Esophagus (tissue), 2 donors: ENCODE data around the gene HIGD1B. TPM values are rescaled to one million over a fixed set of nuclear protein-coding genes. Genes with fewer than 3 reads are reported as not detected.

Experiments
- H3K27ac ChIP-seq, 2 donors: one replicate each; pipeline ENCODE4 v1.5.1; 2013; ENCODE audit warnings: low read depth in 2 of 2, mild to moderate bottlenecking in 2 of 2, inconsistent platforms in 1 of 2, low read length in 1 of 2, moderate library complexity in 1 of 2
- H3K27me3 ChIP-seq, 2 donors: one replicate each; pipeline ENCODE4 v1.6.1; 2013; ENCODE audit warnings: low read length in 2 of 2, control low read depth in 1 of 2, mild to moderate bottlenecking in 1 of 2; ENCODE audit not compliant: insufficient read depth in 2 of 2, control insufficient read depth in 1 of 2
- H3K36me3 ChIP-seq, 2 donors: one replicate each; pipeline ENCODE4 v1.6.1; 2013; ENCODE audit warnings: low read length in 1 of 2; ENCODE audit not compliant: control insufficient read depth in 2 of 2, insufficient read depth in 2 of 2
- H3K4me1 ChIP-seq, 2 donors: one replicate each; pipeline ENCODE4 v1.6.1; 2013; ENCODE audit warnings: low read length in 1 of 2; ENCODE audit not compliant: control insufficient read depth in 2 of 2, insufficient read depth in 2 of 2
- H3K4me3 ChIP-seq, 2 donors: one replicate each; pipeline ENCODE4 v1.5.1; 2013; ENCODE audit warnings: low read length in 2 of 2, mild to moderate bottlenecking in 2 of 2, low read depth in 1 of 2, moderate library complexity in 1 of 2
- H3K9me3 ChIP-seq, 2 donors: one replicate each; pipeline ENCODE4 v1.6.1; 2013; ENCODE audit warnings: mild to moderate bottlenecking in 2 of 2, low read depth in 1 of 2, low read length in 1 of 2, moderate library complexity in 1 of 2; ENCODE audit not compliant: control insufficient read depth in 2 of 2, insufficient read depth in 1 of 2
- WGBS, 2 donors: extraction: QIAGEN DNeasy Blood & Tissue Kit; methylation state at CpG; one replicate each; pipeline ENCODE4 v1.1.7; 2013; 5-methylcytosine and 5-hydroxymethylcytosine counted together
- polyA plus RNA-seq, 2 donors: library from polyadenylated mRNA; stranded (reverse); fragments of 200-250 nt; gene quantifications; one replicate each; pipeline ENCODE4 v1.2.3, GENCODE V29; 2013
- donor health status: healthy with polysubstance abuse.
- donor health status: Bipolar disorder and iron deficiency.

The HIGD1B gene
- polyA plus RNA-seq, 2 donors = 2.8 to 3.5 TPM

- Histone ChIP-seq H3K36me3 (peaks cover 6 to 36% of the 10 kb centered on the region in 2 donors), H3K4me3 (no peak overlapping the region), H3K9me3 (no peaks in the 10 kb centered on the region), H3K27ac (no peak overlapping the region), H3K27me3 (no peaks in the 10 kb centered on the region), H3K4me1 (no peaks in the 10 kb centered on the region)
- whole genome bisulfite sequencing, 2 donors = 86 to 89% methylated on average over 3 of the region's 3 CpGs
Measured at GRCh38 chr17:44867841-44868240, 20.2 kb downstream of the HIGD1B start.

DNA sequence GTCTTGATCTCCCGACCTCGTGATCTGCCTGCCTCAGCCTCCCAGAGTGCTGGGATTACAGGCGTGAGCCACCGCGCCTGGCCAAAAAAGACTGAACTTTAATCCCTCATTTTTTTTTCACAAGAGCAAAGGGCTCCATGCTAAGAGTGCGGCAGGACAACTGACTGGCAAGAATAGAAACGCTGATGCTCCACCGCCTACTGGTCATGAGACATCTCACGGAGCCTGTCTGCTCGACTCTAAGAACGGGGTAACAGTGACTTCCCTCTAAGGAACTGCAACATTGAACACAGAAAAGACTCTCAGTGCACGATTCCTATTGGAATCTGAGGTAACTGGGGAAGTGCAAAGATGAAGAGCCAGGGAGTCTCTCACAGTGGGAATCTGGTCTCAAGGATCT is 23.9 kb downstream of the HIGD1B start:
- Histone ChIP-seq H3K27ac (no peak overlapping the region), H3K4me1 (no peaks in the 10 kb centered on the region), H3K9me3 (no peaks in the 10 kb centered on the region), H3K27me3 (no peaks in the 10 kb centered on the region), H3K36me3 (peaks cover 20 to 30% of the 10 kb centered on the region in 2 donors), H3K4me3 (no peak overlapping the region)
- 96 to 97% methylated on average over 12 of the region's 12 CpGs for WGBS, 2 donors

DNA sequence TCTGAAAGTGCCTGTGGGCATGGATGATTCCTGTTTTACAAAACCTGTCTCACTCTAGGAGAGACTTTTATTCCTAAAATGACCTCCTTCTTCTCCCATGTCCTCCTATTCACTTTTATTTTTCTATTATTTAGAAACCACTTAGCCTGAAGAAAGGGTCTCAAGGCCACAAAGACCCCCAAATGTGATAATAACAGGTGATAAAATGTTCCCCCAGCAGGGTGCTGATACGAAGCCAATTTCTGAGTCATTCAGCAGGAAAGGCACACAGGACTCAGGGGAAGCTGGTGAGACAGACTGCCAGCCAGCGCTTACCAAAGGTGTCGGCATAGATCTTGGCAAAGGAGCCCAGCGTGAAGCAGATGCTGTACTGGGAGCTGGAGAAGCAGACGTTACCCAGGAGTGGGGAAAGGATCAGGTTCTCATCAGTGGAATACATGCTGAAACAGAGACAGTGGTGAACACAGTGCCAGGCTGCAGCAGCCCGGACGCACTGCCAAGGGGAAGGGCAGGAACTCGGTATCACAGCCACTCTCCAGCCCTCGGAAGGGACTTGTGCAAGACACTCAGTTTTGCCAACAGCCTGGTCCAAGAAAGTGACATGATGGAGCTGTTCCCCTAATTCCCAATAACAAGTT is 24.6 kb downstream of the HIGD1B start:
- H3K36me3 ChIP-seq = peaks cover 23 to 30% of the 10 kb centered on the region in 2 donors

GRCh38 chr17:44875761-44876160 is 28.1 kb downstream of the HIGD1B start:
- no peak overlapping the region for H3K4me3 ChIP-seq
- no peak overlapping the region for H3K27ac ChIP-seq
- no peaks in the 10 kb centered on the region for H3K27me3 ChIP-seq
- H3K9me3 ChIP-seq = no peaks in the 10 kb centered on the region
- H3K36me3 ChIP-seq = peaks cover 23 to 28% of the 10 kb centered on the region in 2 donors
- no peaks in the 10 kb centered on the region for H3K4me1 ChIP-seq
- WGBS, 2 donors = 94 to 96% methylated on average over 6 of the region's 6 CpGs

More for the DNA sequence above, 24.6 kb downstream of the HIGD1B start:
- H3K4me3 ChIP-seq = no peak overlapping the region
- WGBS, 2 donors = 63 to 76% methylated on average over 9 of the region's 9 CpGs
- H3K27ac ChIP-seq = no peak overlapping the region
- H3K9me3 ChIP-seq = no peaks in the 10 kb centered on the region
- no peaks in the 10 kb centered on the region for H3K4me1 ChIP-seq
- H3K27me3 ChIP-seq = no peaks in the 10 kb centered on the region

DNA sequence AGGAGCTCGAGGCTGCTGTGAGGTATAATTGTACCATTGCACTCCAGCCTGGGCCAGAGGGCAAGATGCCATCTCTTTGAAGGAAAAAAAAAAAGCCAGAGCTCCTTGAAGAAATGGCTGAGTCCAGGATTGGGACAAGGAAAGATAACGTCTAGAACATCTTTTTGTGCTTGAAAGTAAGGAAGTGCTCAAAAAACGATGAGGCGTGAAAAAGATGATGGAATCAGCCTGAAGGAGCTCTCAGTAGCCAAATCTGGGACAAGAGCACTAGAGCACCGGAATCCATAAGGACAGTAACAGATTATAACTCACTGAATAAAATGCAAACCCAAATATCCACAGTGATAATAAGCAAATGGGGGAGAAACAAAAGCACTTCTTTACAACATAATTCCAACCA is 29.4 kb downstream of the HIGD1B start:
- 83 to 91% methylated on average over 5 of the region's 5 CpGs for WGBS, 2 donors
- Histone ChIP-seq H3K9me3 (no peaks in the 10 kb centered on the region), H3K36me3 (peaks cover 21 to 27% of the 10 kb centered on the region in 2 donors), H3K27ac (no peak overlapping the region), H3K4me3 (no peak overlapping the region), H3K4me1 (no peaks in the 10 kb centered on the region), H3K27me3 (no peaks in the 10 kb centered on the region)

DNA sequence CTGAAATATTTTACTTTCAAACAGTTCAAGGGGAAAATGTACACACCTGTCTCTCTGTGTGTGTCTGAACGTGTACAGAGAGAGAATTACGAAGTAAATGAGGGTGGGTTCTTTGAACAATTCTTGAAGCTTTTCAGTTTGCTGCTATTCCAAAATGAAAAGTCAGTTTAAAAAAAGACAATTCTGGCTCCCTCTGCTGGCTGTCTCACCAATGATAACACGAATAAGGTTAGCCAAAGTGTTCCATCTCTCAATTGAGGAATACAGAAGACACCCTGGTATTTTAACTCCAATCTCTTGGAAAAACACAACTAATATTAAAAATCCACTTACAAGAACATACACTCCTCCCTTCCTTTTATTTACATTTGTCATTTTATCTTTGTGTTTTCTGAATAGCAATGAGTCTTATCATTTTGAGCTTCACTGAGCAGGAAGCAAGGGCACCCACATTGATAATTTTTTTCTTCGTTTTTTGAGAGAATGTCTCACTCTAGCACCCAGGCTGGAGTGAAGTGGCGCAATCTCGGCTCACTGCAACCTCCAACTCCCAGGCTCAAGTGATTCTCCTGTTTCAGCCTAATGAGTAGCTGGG is 31.0 kb downstream of the HIGD1B start:
- Histone ChIP-seq H3K4me3 (no peak overlapping the region), H3K27ac (no peak overlapping the region), H3K36me3 (peaks cover 24 to 30% of the 10 kb centered on the region in 2 donors), H3K9me3 (no peaks in the 10 kb centered on the region), H3K4me1 (no peaks in the 10 kb centered on the region), H3K27me3 (no peaks in the 10 kb centered on the region)
- 51 to 55% methylated on average over 6 of the region's 6 CpGs for WGBS, 2 donors

GRCh38 chr17:44879376-44879775 is 31.7 kb downstream of the HIGD1B start:
- WGBS, 2 donors = 90 to 99% methylated on average over 6 of the region's 6 CpGs
- H3K9me3 ChIP-seq = no peaks in the 10 kb centered on the region
- peaks cover 20 to 31% of the 10 kb centered on the region in 2 donors for H3K36me3 ChIP-seq
- no peak overlapping the region for H3K4me3 ChIP-seq
- no peaks in the 10 kb centered on the region for H3K27me3 ChIP-seq
- H3K4me1 ChIP-seq = no peaks in the 10 kb centered on the region
- H3K27ac ChIP-seq = no peak overlapping the region

DNA sequence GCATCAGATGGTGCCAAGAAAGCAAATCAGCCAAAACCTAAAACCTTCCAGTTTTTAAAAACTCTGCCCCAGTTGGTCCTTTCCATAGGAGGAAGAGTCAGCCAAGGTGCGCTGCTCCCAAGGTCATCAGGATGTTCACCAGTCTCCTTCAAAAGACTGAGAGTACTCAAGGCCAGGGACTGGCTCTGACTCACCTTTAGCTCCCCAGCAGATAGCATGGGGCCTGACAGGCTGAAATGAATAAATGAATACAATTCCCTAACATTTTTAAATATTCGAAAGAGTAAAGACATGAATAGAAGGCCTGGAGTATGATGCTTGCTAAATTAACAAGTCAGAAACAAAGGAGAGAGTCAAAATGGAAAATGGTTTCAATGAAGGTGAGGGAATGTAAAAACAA is 32.4 kb downstream of the HIGD1B start:
- 91 to 95% methylated on average over 2 of the region's 2 CpGs for WGBS, 2 donors
- Histone ChIP-seq H3K36me3 (peaks cover 19 to 33% of the 10 kb centered on the region in 2 donors), H3K9me3 (no peaks in the 10 kb centered on the region), H3K27me3 (no peaks in the 10 kb centered on the region), H3K4me3 (no peak overlapping the region), H3K4me1 (no peaks in the 10 kb centered on the region), H3K27ac (no peak overlapping the region)

DNA sequence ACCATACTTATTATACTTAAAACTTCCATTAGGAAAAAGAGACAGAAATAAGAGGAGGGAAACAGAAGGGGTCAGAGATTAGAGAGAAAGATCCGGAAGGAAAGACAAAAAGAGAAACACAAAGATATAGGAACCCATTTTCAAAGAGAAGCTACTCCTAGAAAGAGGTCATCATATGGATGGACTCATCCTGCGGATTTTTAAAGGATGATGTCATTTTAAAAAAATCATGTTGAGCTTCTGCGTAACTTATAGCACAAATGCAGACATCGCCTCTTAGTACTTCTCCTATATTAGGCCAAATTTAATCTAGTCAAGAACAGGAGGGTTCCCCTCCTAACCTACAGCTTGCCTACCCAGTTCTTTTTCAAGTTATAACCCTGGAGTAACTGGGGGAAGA is 33.5 kb downstream of the HIGD1B start:
- Histone ChIP-seq H3K4me1 (no peaks in the 10 kb centered on the region), H3K9me3 (no peaks in the 10 kb centered on the region), H3K27ac (no peak overlapping the region), H3K36me3 (peaks cover 14 to 30% of the 10 kb centered on the region in 2 donors), H3K27me3 (no peaks in the 10 kb centered on the region), H3K4me3 (no peak overlapping the region)
- WGBS, 2 donors = 92 to 93% methylated on average over 4 of the region's 4 CpGs

DNA sequence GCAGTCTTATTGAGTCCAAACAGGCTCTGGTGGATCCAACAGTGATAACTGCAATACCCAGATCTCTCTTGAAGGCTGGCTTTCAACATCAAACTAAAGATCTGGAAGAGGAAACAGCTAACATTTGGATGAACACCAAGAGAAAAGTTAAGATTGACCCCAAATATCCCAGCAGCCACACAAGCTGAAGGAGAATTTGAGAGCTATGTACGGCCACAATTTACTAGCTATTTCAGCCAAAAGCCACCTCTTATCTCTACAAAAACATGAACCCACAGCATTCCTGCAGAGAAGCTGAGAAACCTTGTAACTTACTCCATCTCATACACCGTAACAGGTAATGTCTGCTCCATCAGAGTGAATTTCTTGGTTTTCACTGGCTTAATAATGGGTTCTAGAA is 37.3 kb downstream of the HIGD1B start:
- Histone ChIP-seq H3K9me3 (no peaks in the 10 kb centered on the region), H3K4me3 (no peak overlapping the region), H3K27ac (no peak overlapping the region), H3K36me3 (peaks cover 15 to 28% of the 10 kb centered on the region in 2 donors), H3K4me1 (no peaks in the 10 kb centered on the region), H3K27me3 (no peaks in the 10 kb centered on the region)
- WGBS, 2 donors = 97 to 98% methylated on average over 2 of the region's 2 CpGs
